HL-60 (cell line): ENCODE data around the gene ADIRF.

Experiments used
- CTCF ChIP-seq: IDR thresholded peaks from one replicate; pipeline ENCODE4 v1.5.1; 2011; ENCODE audit warnings: low read length, control low read depth, inconsistent platforms; ENCODE audit not compliant: insufficient read depth
- GABPA ChIP-seq: IDR thresholded peaks from 2 replicates; pipeline ENCODE4 v1.6.1; 2012; ENCODE audit warnings: low read depth
- POLR2AphosphoS5 ChIP-seq: IDR thresholded peaks from 2 replicates; pipeline ENCODE4 v1.6.1; 2012; ENCODE audit warnings: low read depth
- REST ChIP-seq: IDR thresholded peaks from 2 replicates; pipeline ENCODE4 v1.6.1; 2012; ENCODE audit warnings: low read depth; ENCODE audit not compliant: insufficient replicate concordance
- SPI1 ChIP-seq: IDR thresholded peaks from 2 replicates; pipeline ENCODE4 v1.6.1; 2012; ENCODE audit warnings: low read depth, mild to moderate bottlenecking, borderline replicate concordance

DNA sequence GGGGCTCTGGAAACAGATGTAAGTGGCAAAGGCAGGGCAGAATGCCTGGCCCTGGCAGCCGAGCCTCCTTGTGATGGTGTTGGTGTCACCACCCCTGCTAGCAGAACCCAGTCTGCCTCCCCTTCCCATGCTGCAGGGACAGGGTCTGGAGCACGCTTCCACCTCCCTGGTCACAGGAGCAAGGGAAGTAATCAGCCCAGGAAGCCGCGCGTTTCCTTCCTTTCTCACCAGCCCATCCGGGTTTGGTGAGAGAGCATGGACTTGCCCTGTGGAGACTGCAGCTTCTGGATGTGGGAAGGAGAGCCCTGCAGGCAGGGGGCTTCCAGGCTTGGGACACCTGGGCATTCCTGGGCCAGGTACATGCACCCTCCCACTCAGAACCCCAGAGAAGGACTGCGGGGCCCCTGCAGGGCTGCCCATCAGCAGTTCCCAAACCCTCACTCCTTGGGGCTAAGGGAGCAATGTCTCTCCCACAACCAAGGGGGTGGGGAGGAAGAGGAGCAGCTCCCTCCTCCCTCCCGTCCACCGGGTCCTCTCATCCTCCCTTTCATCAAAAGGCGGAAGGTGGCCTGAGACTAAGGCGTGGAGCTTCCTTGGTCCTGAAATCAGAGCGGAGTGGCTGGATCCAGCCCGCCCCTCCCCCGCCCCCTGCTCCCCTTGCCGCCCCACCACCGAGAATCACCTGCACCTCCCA, 12.6 kb upstream of the ADIRF start:
- no peak for TF ChIP-seq CTCF
- no peak for TF ChIP-seq REST
- no peak for TF ChIP-seq POLR2AphosphoS5
- no peak for TF ChIP-seq SPI1
- no peak for TF ChIP-seq GABPA
